SK-N-SH treated with all-trans-retinoic acid at 6 μM for 48 hours (cell line): ENCODE results near the gene KLF17.

Source experiments
- ATAC-seq: fragments of 200-7000 bp; cut with Tn5 transposase; 3 replicates; pipeline ENCODE4 v1.9.1; 2020; ENCODE audit warnings: mild to moderate bottlenecking, moderate library complexity
- ARNTL ChIP-seq: fragments of 450-650 bp; formaldehyde crosslinking; IDR thresholded peaks from 2 replicates; pipeline ENCODE4 v1.5.0; 2020; ENCODE audit warnings: low read depth, mild to moderate bottlenecking, moderate library complexity, borderline replicate concordance
- BACH2 ChIP-seq: fragments of 250-450 bp; sonication (Bioruptor Pico); IDR thresholded peaks from 2 replicates; pipeline ENCODE4 v1.9.0; 2021; ENCODE audit warnings: mild to moderate bottlenecking, borderline replicate concordance
- CSDC2 ChIP-seq: fragments of 250-450 bp; sonication (Bioruptor Pico); IDR thresholded peaks from 2 replicates; pipeline ENCODE4 v1.5.0; 2020; ENCODE audit warnings: mild to moderate bottlenecking, moderate library complexity
- CSRNP3 ChIP-seq: fragments of 250-450 bp; sonication (Bioruptor Pico); IDR thresholded peaks from 2 replicates; pipeline ENCODE4 v1.5.1; 2021; ENCODE audit warnings: mild to moderate bottlenecking, moderate library complexity
- ESRRG ChIP-seq: fragments of 250-450 bp; sonication (Bioruptor Pico); IDR thresholded peaks from 2 replicates; pipeline ENCODE4 v1.6.1; 2021; ENCODE audit warnings: mild to moderate bottlenecking
- GLIS3 ChIP-seq: fragments of 250-450 bp; sonication (Bioruptor Pico); IDR thresholded peaks from 2 replicates; pipeline ENCODE4 v1.5.0; 2020; ENCODE audit warnings: mild to moderate bottlenecking, moderate library complexity
- POU6F1 ChIP-seq: fragments of 250-450 bp; sonication (Bioruptor Pico); IDR thresholded peaks from 2 replicates; pipeline ENCODE4 v1.8.0; 2021; ENCODE audit warnings: low read depth, mild to moderate bottlenecking, moderate library complexity, borderline replicate concordance
- PPARA ChIP-seq: fragments of 250-450 bp; sonication (Bioruptor Pico); IDR thresholded peaks from 2 replicates; pipeline ENCODE4 v1.5.0; 2020; ENCODE audit warnings: mild to moderate bottlenecking, borderline replicate concordance
- RARB ChIP-seq: fragments of 250-450 bp; sonication (Bioruptor Pico); IDR thresholded peaks from 2 replicates; pipeline ENCODE4 v1.8.0; 2021; ENCODE audit warnings: mild to moderate bottlenecking, moderate library complexity
- SNAI2 ChIP-seq: fragments of 250-450 bp; sonication (Bioruptor Pico); IDR thresholded peaks from 2 replicates; pipeline ENCODE4 v1.5.0; 2020; ENCODE audit warnings: mild to moderate bottlenecking, moderate library complexity
- TCF4 ChIP-seq: fragments of 250-450 bp; sonication (Bioruptor Pico); IDR thresholded peaks from 2 replicates; pipeline ENCODE4 v1.8.0; 2021; ENCODE audit warnings: mild to moderate bottlenecking, moderate library complexity, borderline replicate concordance
- TSHZ2 ChIP-seq: fragments of 250-450 bp; sonication (Bioruptor Pico); IDR thresholded peaks from 2 replicates; pipeline ENCODE4 v1.5.0; 2020; ENCODE audit warnings: mild to moderate bottlenecking, moderate library complexity
- ZC3H10 ChIP-seq: fragments of 250-450 bp; sonication (Bioruptor Pico); IDR thresholded peaks from 2 replicates; pipeline ENCODE4 v1.5.1; 2021; ENCODE audit warnings: mild to moderate bottlenecking, moderate library complexity
- ZFP3 ChIP-seq: fragments of 250-450 bp; sonication (Bioruptor Pico); IDR thresholded peaks from 2 replicates; pipeline ENCODE4 v1.5.0; 2020; ENCODE audit warnings: mild to moderate bottlenecking, moderate library complexity
- ZFP30 ChIP-seq: fragments of 450-650 bp; formaldehyde crosslinking; IDR thresholded peaks from 2 replicates; pipeline ENCODE4 v1.5.0; 2022; ENCODE audit warnings: mild to moderate bottlenecking, moderate library complexity
- ZNF565 ChIP-seq: fragments of 450-650 bp; formaldehyde crosslinking; conservative IDR thresholded peaks from 2 replicates; pipeline ENCODE4 v1.5.0; 2020; ENCODE audit warnings: low read depth, mild to moderate bottlenecking, moderate library complexity
- ZNF70 ChIP-seq: fragments of 450-650 bp; formaldehyde crosslinking; IDR thresholded peaks from 2 replicates; pipeline ENCODE4 v1.5.0; 2020; ENCODE audit warnings: mild to moderate bottlenecking, moderate library complexity
- ZNF8 ChIP-seq: fragments of 450-650 bp; formaldehyde crosslinking; IDR thresholded peaks from 2 replicates; pipeline ENCODE4 v1.5.0; 2020; ENCODE audit warnings: mild to moderate bottlenecking, moderate library complexity
- TF ChIP-seq, protein P1 (sequence below): fragments of 250-450 bp; sonication (Bioruptor Pico); IDR thresholded peaks from 2 replicates; pipeline ENCODE4 v1.5.1; 2020; ENCODE audit warnings: low read depth, mild to moderate bottlenecking, moderate library complexity
- TF ChIP-seq, protein P2 (sequence below): fragments of 250-450 bp; sonication (Bioruptor Pico); IDR thresholded peaks from 2 replicates; pipeline ENCODE4 v1.8.0; 2020; ENCODE audit warnings: mild to moderate bottlenecking, moderate library complexity, borderline replicate concordance

The KLF17 gene

GRCh38 chr1:44151332-44151731 is 32.7 kb downstream of the KLF17 start:
- TF ChIP-seq, protein P1, sequence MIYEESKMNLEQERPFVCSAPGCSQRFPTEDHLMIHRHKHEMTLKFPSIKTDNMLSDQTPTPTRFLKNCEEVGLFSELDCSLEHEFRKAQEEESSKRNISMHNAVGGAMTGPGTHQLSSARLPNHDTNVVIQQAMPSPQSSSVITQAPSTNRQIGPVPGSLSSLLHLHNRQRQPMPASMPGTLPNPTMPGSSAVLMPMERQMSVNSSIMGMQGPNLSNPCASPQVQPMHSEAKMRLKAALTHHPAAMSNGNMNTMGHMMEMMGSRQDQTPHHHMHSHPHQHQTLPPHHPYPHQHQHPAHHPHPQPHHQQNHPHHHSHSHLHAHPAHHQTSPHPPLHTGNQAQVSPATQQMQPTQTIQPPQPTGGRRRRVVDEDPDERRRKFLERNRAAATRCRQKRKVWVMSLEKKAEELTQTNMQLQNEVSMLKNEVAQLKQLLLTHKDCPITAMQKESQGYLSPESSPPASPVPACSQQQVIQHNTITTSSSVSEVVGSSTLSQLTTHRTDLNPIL (CRISPR knock-in tag) = no peak
- TF ChIP-seq RARB (CRISPR knock-in tag) (no peak), CSDC2 (CRISPR knock-in tag) (no peak), SNAI2 (no peak), TSHZ2 (no peak), GLIS3 (CRISPR knock-in tag) (no peak), ZNF8 (no peak), POU6F1 (CRISPR knock-in tag) (no peak), ARNTL (CRISPR knock-in tag) (no peak)
- ATAC-seq = no peak

- TF ChIP-seq ESRRG (CRISPR knock-in tag) = no peak
- no peak for ATAC-seq
Measured at GRCh38 chr1:44151808-44152207, 33.2 kb downstream of the KLF17 start.

GRCh38 chr1:44152692-44153091 is 34.1 kb downstream of the KLF17 start:
- TF ChIP-seq ESRRG (CRISPR knock-in tag) = no peak
- TF ChIP-seq ARNTL (CRISPR knock-in tag) = no peak
- TF ChIP-seq ZFP30 (CRISPR knock-in tag) = no peak
- TF ChIP-seq TCF4 (CRISPR knock-in tag) = no peak
- no peak for TF ChIP-seq TSHZ2
- TF ChIP-seq POU6F1 (CRISPR knock-in tag) = no peak
- TF ChIP-seq CSRNP3 (CRISPR knock-in tag) = no peak
- no peak for TF ChIP-seq PPARA (CRISPR knock-in tag)
- ATAC-seq = no peak

DNA sequence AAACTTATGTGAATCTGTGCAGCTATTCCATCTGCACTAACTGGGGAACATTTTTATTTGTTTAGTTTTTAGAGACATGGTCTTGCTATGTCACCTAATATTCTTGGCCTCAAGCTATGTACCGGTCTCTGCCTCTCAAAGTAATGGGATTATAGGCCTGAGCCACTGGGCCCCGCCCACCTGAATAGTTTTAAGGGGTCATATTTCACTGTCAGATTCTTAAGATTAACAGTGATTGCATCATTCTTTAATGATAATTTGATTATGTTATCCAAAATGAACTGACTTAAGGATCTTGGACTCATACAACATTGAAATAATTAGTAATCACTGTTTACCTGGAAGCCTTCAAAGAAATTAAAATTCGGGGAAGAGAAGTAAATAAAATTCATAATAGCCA is 35.4 kb downstream of the KLF17 start:
- no peak for ATAC-seq
- TF ChIP-seq TCF4 (CRISPR knock-in tag) = no peak
- TF ChIP-seq CSDC2 (CRISPR knock-in tag) = no peak
- no peak for TF ChIP-seq ZNF8
- TF ChIP-seq, protein P2, sequence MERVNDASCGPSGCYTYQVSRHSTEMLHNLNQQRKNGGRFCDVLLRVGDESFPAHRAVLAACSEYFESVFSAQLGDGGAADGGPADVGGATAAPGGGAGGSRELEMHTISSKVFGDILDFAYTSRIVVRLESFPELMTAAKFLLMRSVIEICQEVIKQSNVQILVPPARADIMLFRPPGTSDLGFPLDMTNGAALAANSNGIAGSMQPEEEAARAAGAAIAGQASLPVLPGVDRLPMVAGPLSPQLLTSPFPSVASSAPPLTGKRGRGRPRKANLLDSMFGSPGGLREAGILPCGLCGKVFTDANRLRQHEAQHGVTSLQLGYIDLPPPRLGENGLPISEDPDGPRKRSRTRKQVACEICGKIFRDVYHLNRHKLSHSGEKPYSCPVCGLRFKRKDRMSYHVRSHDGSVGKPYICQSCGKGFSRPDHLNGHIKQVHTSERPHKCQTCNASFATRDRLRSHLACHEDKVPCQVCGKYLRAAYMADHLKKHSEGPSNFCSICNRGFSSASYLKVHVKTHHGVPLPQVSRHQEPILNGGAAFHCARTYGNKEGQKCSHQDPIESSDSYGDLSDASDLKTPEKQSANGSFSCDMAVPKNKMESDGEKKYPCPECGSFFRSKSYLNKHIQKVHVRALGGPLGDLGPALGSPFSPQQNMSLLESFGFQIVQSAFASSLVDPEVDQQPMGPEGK (CRISPR knock-in tag) = no peak
- TF ChIP-seq ESRRG (CRISPR knock-in tag) = no peak
- TF ChIP-seq ZNF70 (CRISPR knock-in tag) = no peak
- no peak for TF ChIP-seq ZNF565 (CRISPR knock-in tag)
- TF ChIP-seq, protein P1 (CRISPR knock-in tag) = no peak
- TF ChIP-seq ZFP3 (CRISPR knock-in tag) = no peak
- no peak for TF ChIP-seq BACH2
- no peak for TF ChIP-seq ZC3H10 (CRISPR knock-in tag)
